ENCODE measurements around the gene SERPINA1.
"Not testable (repeated sequence)": the region's sequence is repeated elsewhere in the genome, so short reads cannot be mapped to it uniquely, and the experiment has no call there.

Gene SERPINA1

GRCh38 chr14:94382716-94383596 lies 5.4 kb downstream of the SERPINA1 start:
- DNase-seq, result no peak

DNA sequence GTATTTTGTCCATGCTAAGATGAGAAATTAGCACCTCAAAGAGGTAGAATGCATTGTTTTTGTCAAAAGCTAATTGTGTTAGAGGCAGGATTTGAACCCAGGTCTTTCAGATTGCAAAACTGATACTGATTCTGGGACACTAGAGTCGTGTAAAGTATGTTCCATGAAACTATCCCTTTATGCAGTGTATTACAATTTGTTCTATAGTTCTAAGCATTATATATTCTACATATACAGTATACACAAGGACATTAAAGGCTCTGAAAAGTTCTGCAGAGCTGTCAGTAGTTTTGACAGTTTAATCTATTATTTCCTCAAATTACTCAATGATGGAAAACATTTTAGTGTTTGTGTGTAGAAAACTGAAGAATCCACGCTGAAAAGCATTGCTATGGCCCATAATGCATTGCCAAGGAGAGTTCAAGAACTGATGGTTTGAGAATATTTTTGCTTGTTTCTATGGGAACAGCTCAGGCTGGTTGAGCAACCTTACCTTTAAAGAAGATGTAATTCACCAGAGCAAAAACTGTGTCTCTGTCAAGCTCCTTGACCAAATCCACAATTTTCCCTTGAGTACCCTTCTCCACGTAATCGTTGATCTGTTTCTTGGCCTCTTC lies 6.2 kb downstream of the SERPINA1 start:
- DNase-seq, result no peak

DNA sequence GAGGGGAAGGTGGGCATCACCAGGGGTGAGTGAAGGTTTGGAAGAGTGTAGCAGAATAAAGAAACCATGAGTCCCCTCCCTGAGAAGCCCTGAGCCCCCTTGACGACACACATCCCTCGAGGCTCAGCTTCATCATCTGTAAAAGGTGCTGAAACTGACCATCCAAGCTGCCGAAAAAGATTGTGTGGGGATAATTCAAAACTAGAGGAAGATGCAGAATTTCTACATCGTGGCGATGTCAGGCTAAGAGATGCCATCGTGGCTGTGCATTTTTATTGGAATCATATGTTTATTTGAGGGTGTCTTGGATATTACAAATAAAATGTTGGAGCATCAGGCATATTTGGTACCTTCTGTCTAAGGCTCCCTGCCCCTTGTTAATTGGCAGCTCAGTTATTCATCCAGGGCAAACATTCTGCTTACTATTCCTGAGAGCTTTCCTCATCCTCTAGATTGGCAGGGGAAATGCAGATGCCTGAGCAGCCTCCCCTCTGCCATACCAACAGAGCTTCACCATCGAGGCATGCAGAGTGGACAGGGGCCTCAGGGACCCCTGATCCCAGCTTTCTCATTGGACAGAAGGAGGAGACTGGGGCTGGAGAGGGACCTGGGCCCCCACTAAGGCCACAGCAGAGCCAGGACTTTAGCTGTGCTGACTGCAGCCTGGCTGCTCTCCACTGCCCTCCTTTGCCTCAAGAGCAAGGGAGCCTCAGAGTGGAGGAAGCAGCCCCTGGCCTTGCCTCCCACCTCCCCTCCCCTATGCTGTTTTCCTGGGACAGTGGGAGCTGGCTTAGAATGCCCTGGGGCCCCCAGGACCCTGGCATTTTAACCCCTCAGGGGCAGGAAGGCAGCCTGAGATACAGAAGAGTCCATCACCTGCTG lies 7.0 kb downstream of the SERPINA1 start:
- DNase-seq, result no peak

- DNase-seq, result no peak
Observed at GRCh38 chr14:94380225-94381148, 7.9 kb downstream of the SERPINA1 start.

DNA sequence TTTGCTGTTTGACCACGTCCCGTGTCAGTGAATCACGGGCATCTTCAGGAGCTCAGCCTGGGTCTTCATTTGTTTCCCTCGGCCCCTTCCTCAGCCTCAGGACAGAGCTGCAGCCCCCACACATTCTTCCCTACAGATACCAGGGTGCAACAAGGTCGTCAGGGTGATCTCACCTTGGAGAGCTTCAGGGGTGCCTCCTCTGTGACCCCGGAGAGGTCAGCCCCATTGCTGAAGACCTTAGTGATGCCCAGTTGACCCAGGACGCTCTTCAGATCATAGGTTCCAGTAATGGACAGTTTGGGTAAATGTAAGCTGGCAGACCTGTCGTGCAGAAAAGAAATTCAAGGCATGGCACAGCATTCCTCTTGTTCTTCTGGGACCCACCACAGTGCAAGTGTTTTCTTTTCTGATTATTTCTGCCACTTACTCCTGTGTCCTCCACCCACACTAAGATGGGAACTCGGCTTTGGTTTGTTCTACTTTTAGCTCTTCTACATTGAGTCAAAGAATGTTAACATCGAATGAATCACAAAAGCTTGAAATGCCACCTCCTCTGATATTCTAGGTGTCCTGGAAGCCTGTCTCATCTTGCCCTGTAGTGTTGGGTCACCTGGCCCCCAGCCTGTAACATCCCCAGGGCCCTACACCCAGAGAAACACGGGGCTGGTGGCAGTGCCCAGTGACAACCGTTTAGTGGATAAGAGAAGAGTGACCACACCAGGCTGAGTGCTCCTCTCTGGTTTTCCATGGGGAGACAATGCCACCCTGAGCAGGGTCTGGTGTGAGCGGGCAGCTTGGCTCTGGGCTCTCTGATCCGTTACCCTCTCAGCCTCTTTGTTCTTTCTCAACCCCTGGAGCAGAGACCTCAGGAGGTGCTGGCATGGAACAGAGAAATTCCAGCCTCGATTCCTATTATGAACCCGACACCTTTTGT lies 8.8 kb downstream of the SERPINA1 start:
- no peak for DNase-seq

DNA sequence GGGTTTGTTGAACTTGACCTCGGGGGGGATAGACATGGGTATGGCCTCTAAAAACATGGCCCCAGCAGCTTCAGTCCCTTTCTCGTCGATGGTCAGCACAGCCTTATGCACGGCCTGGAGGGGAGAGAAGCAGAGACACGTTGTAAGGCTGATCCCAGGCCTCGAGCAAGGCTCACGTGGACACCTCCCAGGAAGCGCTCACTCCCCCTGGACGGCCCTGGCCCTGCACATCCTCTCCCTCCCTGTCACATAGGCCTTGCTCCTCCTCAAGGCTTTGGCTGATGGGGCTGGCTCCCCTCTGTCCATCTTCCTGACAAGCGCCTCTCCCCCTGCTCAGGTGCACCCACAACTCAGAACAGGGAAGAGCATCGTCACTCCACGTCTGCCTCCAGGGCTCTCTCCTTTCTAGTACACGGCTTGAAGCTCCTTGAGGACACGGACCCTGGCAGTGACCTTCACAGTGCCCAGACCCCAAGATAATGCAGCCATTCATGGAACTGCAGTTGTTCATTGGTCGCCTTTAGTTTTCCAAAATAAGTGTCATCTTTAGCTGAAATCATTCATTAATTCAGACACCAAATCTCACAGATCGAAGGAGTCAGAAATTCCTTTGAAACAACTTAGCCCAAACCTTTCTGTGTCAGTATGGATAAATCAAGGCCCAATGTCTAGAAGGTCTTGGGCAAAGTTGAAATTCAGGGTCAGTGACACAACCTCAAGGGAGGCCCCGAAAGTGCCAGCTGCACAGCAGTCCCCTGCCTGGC lies 9.7 kb downstream of the SERPINA1 start:
- DNase-seq, result no peak

DNA sequence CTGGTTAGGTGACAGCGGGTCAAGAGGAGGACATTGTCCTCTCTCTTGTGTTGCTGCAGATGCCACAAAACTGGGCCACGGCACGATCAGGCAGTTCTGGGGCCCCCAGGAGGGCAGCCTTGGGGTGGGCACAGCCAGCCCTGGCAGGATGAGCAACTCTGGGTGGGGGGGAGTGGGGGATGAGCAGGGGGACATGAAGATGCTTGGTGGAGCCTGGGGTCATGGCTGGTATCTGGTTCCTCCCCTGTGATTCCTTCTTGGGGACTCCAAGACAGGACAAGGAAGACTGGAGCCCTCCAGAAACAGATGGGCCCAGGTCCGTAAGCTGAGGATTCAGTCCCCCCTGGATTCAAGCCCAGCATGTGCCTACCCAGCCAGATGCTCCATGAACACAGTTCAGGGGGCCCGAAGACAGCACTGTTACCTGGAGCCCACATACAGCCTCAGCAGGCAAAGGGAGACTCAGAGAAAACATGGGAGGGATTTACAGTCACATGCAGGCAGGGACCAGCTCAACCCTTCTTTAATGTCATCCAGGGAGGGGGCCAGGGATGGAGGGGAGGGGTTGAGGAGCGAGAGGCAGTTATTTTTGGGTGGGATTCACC lies 10.4 kb downstream of the SERPINA1 start:
- no peak for DNase-seq

DNA sequence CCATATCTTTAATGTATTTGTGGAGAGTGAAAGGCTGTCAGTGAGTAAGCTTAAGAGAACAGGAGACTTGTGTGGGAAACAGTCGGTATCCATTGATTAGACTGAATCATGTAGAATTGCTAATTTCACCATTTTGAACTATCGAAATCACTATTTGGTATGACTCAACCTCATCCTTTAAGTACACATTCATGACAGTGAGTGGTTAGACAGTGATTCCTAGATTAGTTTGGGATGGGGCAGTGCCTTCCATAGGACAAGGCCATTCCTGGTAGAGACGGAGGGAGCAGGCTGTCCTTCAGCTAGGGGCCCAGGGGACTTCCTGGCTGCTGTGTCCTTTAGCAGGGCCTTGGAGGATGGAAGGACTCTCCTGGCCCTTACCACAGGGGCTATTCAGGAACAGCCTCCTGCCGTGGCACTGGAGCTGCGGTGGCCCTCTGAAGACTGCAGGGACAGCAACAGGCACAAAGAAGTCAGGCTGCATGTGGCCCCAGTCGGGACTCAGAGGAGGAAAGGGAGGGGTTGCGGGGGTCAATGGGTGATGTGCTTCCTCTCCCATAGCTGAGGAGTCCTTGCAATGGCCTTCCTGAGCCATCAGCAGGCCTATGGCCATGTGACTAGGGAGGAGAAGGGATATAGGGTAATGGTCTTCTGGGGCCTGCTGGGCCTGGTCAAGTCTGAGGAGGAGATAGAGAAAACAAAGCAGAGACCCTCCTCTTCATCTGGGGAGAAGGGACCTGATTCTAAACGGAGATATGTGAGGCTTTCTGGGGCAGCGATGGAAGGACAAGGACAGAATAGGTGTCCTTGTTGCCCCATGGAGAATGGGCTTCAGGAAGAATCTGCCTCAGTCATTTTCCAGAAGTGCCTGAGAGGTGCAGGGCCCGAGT lies 11.2 kb downstream of the SERPINA1 start:
- no peak for DNase-seq

- no peak for DNase-seq
Observed at GRCh38 chr14:94376108-94376975, 12.1 kb downstream of the SERPINA1 start.

DNA sequence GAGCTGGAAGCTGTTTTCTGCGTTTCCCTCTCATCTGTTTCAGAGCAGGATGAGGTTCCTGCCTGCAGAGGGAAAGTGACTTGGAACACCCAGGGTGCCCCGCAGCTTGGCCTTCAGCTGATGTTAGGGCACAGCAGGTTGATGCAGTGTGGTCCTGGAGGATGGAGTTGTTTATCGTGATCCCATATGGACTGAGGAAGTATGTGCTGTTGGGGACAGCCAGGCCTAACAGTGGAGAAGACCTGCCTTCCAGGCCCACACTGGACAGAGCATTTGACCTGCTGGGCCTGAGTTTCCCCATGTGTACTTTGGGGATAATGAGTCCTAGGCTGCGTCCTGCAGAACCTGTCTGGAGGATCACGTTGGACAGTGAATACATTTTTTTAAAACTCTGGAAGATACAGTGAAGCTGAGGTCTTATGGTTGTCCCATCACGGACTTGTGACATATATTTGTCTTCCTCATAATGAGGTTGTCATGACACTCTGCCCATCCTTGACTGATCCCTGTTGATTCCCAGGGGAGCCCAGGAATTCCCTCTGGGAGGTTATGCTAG lies 12.8 kb downstream of the SERPINA1 start:
- DNase-seq, result no peak

DNA sequence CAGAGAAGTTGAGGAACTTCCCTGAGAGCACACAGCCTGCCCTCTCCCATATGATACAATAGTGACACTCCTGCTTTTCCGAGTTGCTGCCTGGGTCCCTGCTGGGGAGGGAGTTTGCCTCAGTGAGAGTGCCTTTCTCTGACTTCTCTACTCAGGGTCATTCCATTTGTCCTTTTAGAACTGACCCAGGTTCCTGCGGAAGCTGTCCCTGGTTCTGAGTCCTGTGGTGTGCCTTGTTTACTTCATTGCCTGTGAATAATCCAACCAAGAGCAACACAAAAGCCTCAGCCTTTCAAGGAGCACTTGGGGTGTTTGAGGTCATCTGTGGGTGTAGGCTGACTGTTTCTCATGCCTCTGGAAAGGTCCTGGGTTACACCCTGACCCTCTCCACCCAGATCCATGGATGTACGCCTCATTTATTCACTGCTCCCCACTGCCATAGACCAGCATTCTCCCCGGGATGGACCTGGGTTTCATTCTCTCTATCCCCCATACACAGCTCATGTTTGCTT lies 13.6 kb downstream of the SERPINA1 start:
- no peak for DNase-seq

DNA sequence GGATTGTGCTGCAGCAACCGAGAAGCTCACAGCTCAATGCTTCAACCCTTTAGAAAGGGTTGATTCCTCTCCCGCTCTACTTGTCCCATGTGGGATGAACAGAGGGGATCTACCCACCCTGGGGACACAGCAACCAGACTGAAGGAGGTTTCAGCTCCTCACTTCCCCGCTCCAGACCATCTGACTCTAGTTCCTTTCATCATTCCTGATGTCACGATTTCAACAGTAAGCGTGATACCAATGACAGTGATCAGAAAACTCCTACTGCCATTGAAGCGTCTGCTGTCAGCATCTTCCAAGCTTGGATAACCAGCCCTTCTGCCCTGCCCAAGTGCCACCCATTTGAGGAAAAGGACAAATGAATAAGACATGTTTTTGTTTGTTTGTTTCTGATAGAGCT lies 14.3 kb downstream of the SERPINA1 start:
- no peak for DNase-seq

GRCh38 chr14:94373708-94374107 lies 14.7 kb downstream of the SERPINA1 start:
- DNase-seq, result no peak

- no peak for DNase-seq
Observed at GRCh38 chr14:94372021-94372605, 16.3 kb downstream of the SERPINA1 start.

- no peak for DNase-seq
Observed at GRCh38 chr14:94370524-94370910, 17.9 kb downstream of the SERPINA1 start.

- DNase-seq, result not testable (repeated sequence)
Observed at GRCh38 chr14:94369766-94370523, 18.5 kb downstream of the SERPINA1 start.
